Gastroesophageal sphincter (tissue), 4 donors: ENCODE data around the gene TEDC2. TPM values are rescaled to one million over a fixed set of nuclear protein-coding genes. Genes with fewer than 3 reads are reported as not detected.

ENCODE experiments used
- ATAC-seq: fragments of 150-250 bp; one replicate; pipeline ENCODE4 v1.9.1; 2016; ENCODE audit warnings: mild to moderate bottlenecking, moderate library complexity
- H3K27ac ChIP-seq, 4 donors: fragments of 200-600 bp; sonication (generic) in 3 of 4; 1 replicate in 3 of 4; 2 replicates in 1 of 4; pipeline ENCODE4 v1.5.1; 2016 to 2019
- H3K27me3 ChIP-seq: fragments of 200-600 bp; sonication (generic); one replicate; pipeline ENCODE4 v1.5.1; 2019
- H3K36me3 ChIP-seq, 2 donors: fragments of 200-600 bp; sonication (generic); one replicate each; pipeline ENCODE4 v1.5.1; 2019; ENCODE audit warnings: control low read depth in 1 of 2
- H3K4me1 ChIP-seq, 3 donors: fragments of 200-600 bp; sonication (generic); 1 replicate in 2 of 3; 2 replicates in 1 of 3; pipeline ENCODE4 v1.5.1; 2016 to 2019; ENCODE audit warnings: control low read depth in 2 of 3
- H3K4me3 ChIP-seq, 2 donors: fragments of 200-600 bp; sonication (generic); one replicate each; pipeline ENCODE4 v1.5.1; 2019; ENCODE audit warnings: mild to moderate bottlenecking in 1 of 2, moderate library complexity in 1 of 2
- H3K9me3 ChIP-seq, 3 donors: fragments of 200-600 bp; sonication (generic); one replicate each; pipeline ENCODE4 v1.5.1; 2017 to 2019; ENCODE audit warnings: control low read depth in 2 of 3
- CTCF ChIP-seq, 4 experiments: fragments of 200-600 bp in 2 of 4; fragments of 450-650 bp in 2 of 4; sonication (generic) in 1 of 4; IDR thresholded peaks; one replicate each; pipeline ENCODE4 v1.5.1; 2017 to 2019; ENCODE audit warnings: antibody characterized with exemption in 4 of 4, mild to moderate bottlenecking in 2 of 4, moderate library complexity in 2 of 4
- EP300 ChIP-seq: sonication (generic); formaldehyde crosslinking; IDR thresholded peaks from one replicate; pipeline ENCODE4 v1.6.1; 2017; ENCODE audit warnings: antibody characterized with exemption, mild to moderate bottlenecking
- POLR2A ChIP-seq, 2 donors: fragments of 450-650 bp; IDR thresholded peaks; one replicate each; pipeline ENCODE4 v1.6.1; 2017; ENCODE audit warnings: antibody characterized with exemption in 2 of 2, mild to moderate bottlenecking in 2 of 2, moderate library complexity in 1 of 2
- POLR2AphosphoS5 ChIP-seq: sonication (generic); formaldehyde crosslinking; IDR thresholded peaks from one replicate; pipeline ENCODE4 v1.6.1; 2017; ENCODE audit warnings: antibody characterized with exemption
- WGBS, 2 donors: methylation state at CpG; one replicate each; pipeline ENCODE4 v1.1.5; 2018; ENCODE audit warnings: low coverage in 1 of 2; 5-methylcytosine and 5-hydroxymethylcytosine counted together
- total RNA-seq, 4 donors: library from RNA; depleted of rRNA; stranded (reverse); fragments of >200 nt; gene quantifications; one replicate each; pipeline ENCODE4 v1.1.0, GENCODE V29; 2016

Gene TEDC2
- total RNA-seq, 4 donors from 2014 or later: 1.0 to 2.5 TPM; not detected in 2

GRCh38 chr16:2487517-2487842, 27.6 kb downstream of the TEDC2 start:
- no peak for ATAC-seq
- Histone ChIP-seq H3K36me3 (peaks cover 0 to 26% of the 10 kb centered on the region in 2 donors), H3K27ac (no peak overlapping the region), H3K27me3 (no peaks in the 10 kb centered on the region), H3K9me3 (no peaks in the 10 kb centered on the region), H3K4me3 (no peak overlapping the region), H3K4me1 (peaks cover 0 to 41% (median 8%) of the 10 kb centered on the region in 3 donors)
- TF ChIP-seq EP300 (no peak), POLR2A (IDR thresholded peaks at IDR 0.05) (no peak), CTCF (IDR thresholded peaks at IDR 0.05) (no peak)
- 75 to 81% methylated on average over 4 of the region's 8 CpGs for WGBS, 2 donors

GRCh38 chr16:2487903-2488531, 28.1 kb downstream of the TEDC2 start:
- H3K4me3 ChIP-seq: no peak overlapping the region
- peaks cover 0 to 28% of the 10 kb centered on the region in 2 donors for H3K36me3 ChIP-seq
- no peak for ATAC-seq
- H3K4me1 ChIP-seq: peaks cover 0 to 36% (median 4%) of the 10 kb centered on the region in 3 donors
- H3K27ac ChIP-seq: no peak overlapping the region
- no peaks in the 10 kb centered on the region for H3K9me3 ChIP-seq
- TF ChIP-seq POLR2A (IDR thresholded peaks at IDR 0.05): no peak
- TF ChIP-seq POLR2AphosphoS5: no peak
- TF ChIP-seq EP300: no peak
- TF ChIP-seq CTCF (IDR thresholded peaks at IDR 0.05): no peak
- 40 to 89% methylated on average over 1 to 4 of the region's 15 CpGs for WGBS, 2 donors
- H3K27me3 ChIP-seq: no peaks in the 10 kb centered on the region

GRCh38 chr16:2489581-2489980, 29.7 kb downstream of the TEDC2 start:
- H3K9me3 ChIP-seq: no peaks in the 10 kb centered on the region

GRCh38 chr16:2490190-2491105, 30.5 kb downstream of the TEDC2 start:
- Histone ChIP-seq H3K9me3 (no peaks in the 10 kb centered on the region), H3K4me1 (peaks cover 0 to 16% (median 0%) of the 10 kb centered on the region in 3 donors), H3K36me3 (peaks cover 0 to 28% of the 10 kb centered on the region in 2 donors), H3K4me3 (no peak overlapping the region), H3K27me3 (no peaks in the 10 kb centered on the region), H3K27ac (no peak overlapping the region)
- ATAC-seq: no peak
- TF ChIP-seq POLR2A (IDR thresholded peaks at IDR 0.05) (no peak), POLR2AphosphoS5 (no peak), CTCF (IDR thresholded peaks at IDR 0.05) (no peak), EP300 (no peak)
- WGBS, 2 donors: 85 to 95% methylated on average over 4 to 5 of the region's 23 CpGs

More at GRCh38 chr16:2489581-2489980, 29.7 kb downstream of the TEDC2 start:
- Histone ChIP-seq H3K36me3 (peaks cover 0 to 28% of the 10 kb centered on the region in 2 donors), H3K4me1 (peaks cover 0 to 20% (median 0%) of the 10 kb centered on the region in 3 donors), H3K27me3 (no peaks in the 10 kb centered on the region), H3K4me3 (no peak overlapping the region), H3K27ac (no peak overlapping the region)
- TF ChIP-seq POLR2A (IDR thresholded peaks at IDR 0.05): no peak
- WGBS, 2 donors: 87 to 100% methylated on average over 3 to 7 of the region's 16 CpGs
- ATAC-seq: no peak

GRCh38 chr16:2492292-2492691, 32.4 kb downstream of the TEDC2 start:
- H3K36me3 ChIP-seq: peaks cover 0 to 36% of the 10 kb centered on the region in 2 donors
- ATAC-seq: no peak
- H3K27ac ChIP-seq: no peak overlapping the region
- H3K9me3 ChIP-seq: no peaks in the 10 kb centered on the region
- 77% methylated on average over 3 of the region's 13 CpGs; no CpG with 5 or more reads in 1 of the 2 donors for WGBS, 2 donors
- H3K27me3 ChIP-seq: no peaks in the 10 kb centered on the region
- no peak overlapping the region for H3K4me3 ChIP-seq
- peaks cover 0 to 7% (median 2%) of the 10 kb centered on the region in 3 donors for H3K4me1 ChIP-seq
- no peak for TF ChIP-seq POLR2AphosphoS5
- no peak for TF ChIP-seq CTCF (IDR thresholded peaks at IDR 0.05)
- TF ChIP-seq POLR2A (IDR thresholded peaks at IDR 0.05): no peak
- no peak for TF ChIP-seq EP300
